Dermis microvascular lymphatic vessel endothelial cell (primary cell): ENCODE data around the gene CHN1. TPM values are rescaled to one million over a fixed set of nuclear protein-coding genes. Genes with fewer than 3 reads are reported as not detected.

Source experiments
- DNase-seq, 2 donors: peaks; one replicate each; pipeline versions ENCODE4 v3.0.0 to v3.0.0-alpha.2; 2010; ENCODE audit warnings: low read depth in 2 of 2
- total RNA-seq: library from RNA; depleted of rRNA; stranded (reverse); fragments of >200 nt; gene quantifications from 2 replicates; pipeline ENCODE4 v1.2.1, GENCODE V29; 2014

The CHN1 gene
- total RNA-seq, 1 donor from 2014 or later = 9.8 TPM

GRCh38 chr2:174771631-174772471, 233.3 kb downstream of the CHN1 start:
- peak; percentile 51 to 77 for DNase-seq

- no peak for DNase-seq
Measured at GRCh38 chr2:174771136-174771535, 234.0 kb downstream of the CHN1 start.

GRCh38 chr2:174768557-174768956, 236.6 kb downstream of the CHN1 start:
- no peak for DNase-seq

GRCh38 chr2:174766271-174766670, 238.9 kb downstream of the CHN1 start:
- no peak for DNase-seq

- DNase-seq = no peak
Measured at GRCh38 chr2:174765576-174765975, 239.6 kb downstream of the CHN1 start.

DNA sequence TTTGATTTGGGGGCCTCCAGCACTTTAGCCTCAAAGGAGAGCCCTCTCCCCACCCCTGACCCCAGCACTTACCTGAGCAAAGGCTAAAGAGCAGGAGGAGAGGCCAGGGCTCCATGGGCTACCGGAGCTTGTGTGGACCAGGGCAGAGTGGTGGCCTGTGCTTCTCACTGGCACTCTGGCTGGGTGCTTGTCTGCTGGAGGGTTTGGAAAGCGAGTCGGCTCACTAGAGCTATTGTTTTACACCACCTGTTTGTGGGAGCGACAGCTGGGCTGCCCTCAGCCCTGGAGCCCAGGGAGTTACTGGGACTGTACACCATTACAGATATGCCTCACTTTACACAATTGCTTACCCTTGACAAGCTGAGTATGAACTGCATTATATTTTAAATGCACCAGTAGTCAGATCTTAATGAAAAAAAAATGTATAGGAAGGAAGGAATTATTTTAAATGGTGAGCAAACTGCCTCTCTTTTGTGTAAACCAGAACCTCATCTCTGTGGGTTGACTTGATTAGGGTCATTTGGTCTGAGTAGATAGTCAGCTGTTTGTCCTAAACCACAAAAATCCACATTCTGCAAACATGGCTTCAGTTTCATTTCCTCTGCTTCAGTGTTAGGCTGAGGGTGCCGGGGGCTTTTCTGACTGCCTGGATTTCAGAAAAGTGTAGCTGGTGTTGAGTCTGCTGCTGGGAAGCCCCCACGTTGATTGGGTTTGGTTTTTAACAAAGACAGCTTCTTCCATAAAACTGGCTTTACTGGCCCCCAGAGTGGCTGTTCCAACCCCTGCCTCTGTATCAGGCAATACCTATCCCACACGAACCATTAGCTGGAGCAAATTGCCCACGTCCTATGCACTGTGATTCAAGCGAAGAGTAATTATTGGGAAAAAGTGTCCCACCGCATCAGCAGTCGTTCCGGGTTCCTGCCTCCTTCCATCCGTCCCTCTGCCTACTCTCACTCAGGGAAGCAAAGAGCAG, 240.6 kb downstream of the CHN1 start, which contains the start of gene CHRNA1:
Gene CHRNA1, minus strand, starts transcription at position 193 of the 976 bp plus-strand sequence. Its CDS starts 78 bp downstream, at position 115.
- peak in 1 of 2 donors; percentile 50 for DNase-seq

DNA sequence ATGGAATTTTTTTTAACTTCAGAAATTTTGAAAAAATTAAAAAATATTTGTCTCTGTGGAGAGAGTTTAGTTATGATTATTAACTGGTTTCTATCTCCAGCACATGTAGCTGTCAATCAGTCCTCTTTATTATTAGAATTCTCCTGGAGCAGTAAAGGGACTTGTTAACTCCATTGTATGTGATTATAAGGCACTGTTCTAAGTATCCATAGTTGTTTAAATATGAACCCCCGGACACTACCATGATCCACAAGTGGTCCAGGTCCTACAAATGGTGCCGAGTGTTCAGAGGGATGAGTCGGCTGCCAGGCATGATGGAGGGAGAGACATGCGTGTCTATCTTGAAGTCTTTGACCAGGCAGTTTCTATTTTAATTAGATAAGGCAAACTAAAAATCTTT, 241.4 kb downstream of the CHN1 start:
- peak in 1 of 2 donors; percentile 25 for DNase-seq

- DNase-seq = no peak
Measured at GRCh38 chr2:174762464-174762863, 242.7 kb downstream of the CHN1 start.

DNA sequence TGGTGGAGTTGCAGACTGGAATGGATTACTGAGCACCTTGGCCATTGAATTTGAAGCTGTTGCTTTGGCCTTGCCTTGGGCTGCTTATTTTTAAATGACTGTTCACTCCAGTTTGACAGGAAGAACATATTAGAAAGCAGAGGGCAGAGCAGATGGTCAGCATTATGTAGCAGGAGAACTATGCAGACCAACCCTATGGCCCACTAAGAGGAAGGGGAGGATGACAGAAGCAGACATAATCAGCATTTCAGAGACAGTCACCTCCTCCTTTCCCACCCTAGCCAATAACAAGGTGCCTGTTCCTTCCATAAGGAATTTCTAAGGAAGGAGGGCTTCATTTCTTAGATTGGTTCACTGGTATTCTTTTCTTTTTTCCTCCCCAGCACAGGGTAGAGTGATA, 243.3 kb downstream of the CHN1 start:
- peak in 1 of 2 donors; percentile 62 for DNase-seq

GRCh38 chr2:174760845-174761473, 244.2 kb downstream of the CHN1 start:
- no peak for DNase-seq

- DNase-seq = no peak
Measured at GRCh38 chr2:174759381-174760065, 245.7 kb downstream of the CHN1 start.

DNA sequence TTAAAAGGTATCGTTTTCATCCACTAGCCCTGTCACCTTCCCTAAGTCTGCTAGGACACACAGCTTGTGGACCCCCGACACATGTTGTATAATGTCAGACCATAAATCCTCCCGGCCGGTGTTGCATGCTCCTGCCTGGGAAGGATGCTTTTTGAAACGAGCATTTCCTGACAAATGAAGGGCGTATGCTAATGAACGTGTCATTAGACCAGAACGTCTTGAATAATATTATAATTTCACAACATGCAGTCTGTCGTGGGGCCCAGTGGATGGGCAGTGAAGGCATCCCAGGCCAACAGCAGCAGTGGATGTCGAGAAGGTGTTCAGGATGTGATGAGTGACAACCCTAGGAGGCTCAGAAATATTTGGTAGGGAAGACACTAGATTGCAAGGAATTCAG, 248.4 kb downstream of the CHN1 start:
- no peak for DNase-seq

DNA sequence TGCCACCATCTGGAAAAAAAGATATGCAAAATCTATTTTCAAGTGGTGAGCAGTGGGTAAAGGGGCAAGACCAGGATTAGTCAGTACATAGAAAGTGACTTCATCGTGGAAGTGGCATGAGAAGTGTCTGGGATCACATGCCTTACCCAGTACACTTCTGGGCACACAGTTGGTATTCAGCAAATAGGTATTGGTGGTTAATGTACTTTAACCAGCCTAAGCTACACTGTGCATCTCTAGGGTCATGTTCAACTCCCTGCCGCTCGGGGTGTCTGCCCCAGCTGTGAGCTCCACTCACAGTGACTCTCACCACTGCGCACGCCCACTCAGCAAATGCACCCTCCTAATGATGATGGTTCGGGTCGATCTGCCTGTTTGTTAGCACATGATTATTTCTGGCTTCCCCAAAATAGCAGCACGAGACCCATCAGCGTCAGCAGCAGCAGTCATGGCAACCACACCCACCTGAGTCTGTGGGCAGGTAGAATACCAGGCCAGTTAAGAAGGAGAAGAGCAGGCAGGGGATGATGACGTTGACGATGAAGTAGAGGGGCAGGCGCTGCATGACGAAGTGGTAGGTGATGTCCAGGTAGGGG, 252.0 kb downstream of the CHN1 start:
- DNase-seq = no peak

DNA sequence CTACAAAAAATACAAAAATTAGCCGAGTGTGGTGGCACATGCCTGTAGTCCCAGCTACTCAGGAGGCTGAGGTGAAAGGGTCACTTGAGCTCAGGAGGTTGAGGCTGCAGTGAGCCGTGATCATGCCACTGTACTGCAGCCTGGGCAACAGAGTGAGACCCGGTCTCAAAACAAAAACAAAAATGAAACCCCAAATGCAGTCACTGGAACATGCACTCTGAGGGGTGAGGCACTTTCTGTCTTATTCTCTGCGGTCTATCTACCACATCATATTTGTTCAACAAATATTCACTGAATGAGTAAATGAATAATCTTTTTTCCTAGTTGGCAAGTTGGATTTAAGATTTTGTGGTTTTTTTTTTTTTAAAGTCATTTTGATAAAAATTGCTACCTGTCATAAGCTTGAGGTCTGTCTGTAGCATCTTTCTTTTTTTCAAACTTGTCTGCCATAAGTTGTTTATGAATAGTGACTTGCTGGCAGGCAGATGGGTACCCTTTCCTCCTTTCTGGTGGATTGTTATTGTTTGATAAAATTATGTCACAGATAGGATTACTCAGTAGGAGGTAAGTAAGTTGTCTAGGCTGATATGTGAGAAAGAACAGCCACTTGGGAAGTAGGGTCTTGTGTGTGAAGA, 252.7 kb downstream of the CHN1 start:
- DNase-seq = no peak

DNA sequence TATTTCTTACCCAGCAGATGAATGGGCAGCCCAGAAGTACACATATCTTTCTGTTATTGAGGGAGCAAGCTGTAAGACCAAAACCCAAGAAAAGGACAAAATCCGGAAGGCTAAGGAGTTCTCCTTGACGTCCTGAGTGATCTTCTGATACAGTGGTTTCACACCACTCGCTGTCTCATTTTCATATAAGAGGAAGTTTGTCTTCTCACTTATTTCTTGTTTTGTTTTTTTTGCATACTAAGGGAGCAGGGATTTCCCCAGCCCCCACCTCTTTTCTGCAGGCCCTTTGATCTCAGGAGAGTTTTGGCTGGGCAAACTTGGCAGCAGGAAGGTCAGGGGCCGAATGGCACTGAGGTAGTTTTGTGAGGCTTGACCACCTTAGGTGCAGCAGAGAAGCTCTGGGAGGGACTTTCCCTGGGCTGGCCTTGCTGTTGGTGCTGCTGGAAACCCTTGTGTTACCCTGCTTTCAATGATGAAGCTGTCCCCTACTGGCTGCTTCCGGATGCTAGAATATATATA, 254.2 kb downstream of the CHN1 start:
- DNase-seq = no peak

DNA sequence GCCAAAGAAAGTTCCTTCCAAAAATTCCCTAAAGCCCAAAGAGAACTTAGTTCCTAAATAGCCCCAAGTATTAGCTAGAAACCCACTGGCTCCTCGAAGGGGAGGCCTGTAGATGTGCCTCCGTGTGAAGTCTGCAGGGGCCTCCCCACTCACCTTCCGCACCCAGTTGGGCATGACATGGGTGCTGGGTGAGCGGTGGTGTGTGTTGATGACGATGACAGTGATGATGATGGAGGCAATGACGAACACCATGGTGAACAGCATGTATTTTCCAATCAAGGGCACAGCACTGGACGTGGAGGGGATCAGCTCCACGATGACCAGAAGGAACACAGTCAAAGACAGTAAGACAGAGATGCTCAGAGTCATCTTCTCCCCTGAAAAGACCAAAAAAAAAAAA, 255.4 kb downstream of the CHN1 start:
- no peak for DNase-seq

DNA sequence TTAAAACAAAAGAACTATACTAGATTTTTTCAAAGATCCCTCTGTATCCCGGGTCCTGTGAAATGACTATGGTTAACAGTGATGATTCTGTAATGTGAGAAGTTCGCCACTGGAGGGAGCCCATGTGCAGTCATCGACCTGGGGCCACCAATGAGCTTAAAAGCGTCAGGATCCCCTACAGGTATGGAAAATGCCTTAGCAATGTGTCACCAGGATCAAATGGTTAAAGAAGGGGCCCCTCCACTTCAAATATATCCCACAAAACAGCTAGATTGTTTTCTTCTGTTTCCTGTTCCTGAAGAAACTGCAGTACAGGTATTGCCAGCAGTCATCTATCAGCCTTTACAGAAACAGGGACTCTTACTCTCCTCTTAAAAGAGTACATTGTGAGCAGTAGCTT, 256.2 kb downstream of the CHN1 start:
- DNase-seq = peak; percentile 38 to 63
